GM10248 (cell line): ENCODE results near the gene KRT16.

Source experiments
- CTCF ChIA-PET: fragments of 300-600 bp; sonication (Branson Sonifier 250); formaldehyde crosslinking; extraction: SDS; loops from one replicate; lab custom pipeline; 2021; ENCODE audit warnings: antibody characterized with exemption; lab: Yijun Ruan, JAX
- POLR2A ChIA-PET: fragments of 350-650 bp; sonication (Branson Sonifier 250); formaldehyde crosslinking; extraction: SDS; loops from one replicate; lab custom pipeline; 2020; ENCODE audit warnings: antibody characterized with exemption; lab: Yijun Ruan, JAX
- DNase-seq: peaks from one replicate; pipeline ENCODE4 v3.0.0; 2012; ENCODE audit errors: extremely low spot score
- CTCF ChIP-seq: IDR thresholded peaks from 2 replicates; pipeline ENCODE4 v1.5.1; 2012; ENCODE audit warnings: mild to moderate bottlenecking, low read depth; ENCODE audit errors: extremely low read depth, missing control alignments, control extremely low read depth

KRT16 gene

GRCh38 chr17:41599680-41600079 is 12.9 kb downstream of the KRT16 start:
- no peak for TF ChIP-seq CTCF
- ChIA-PET POLR2A (no interaction called here), CTCF (no interaction called here)
- no peak for DNase-seq

- DNase-seq, result no peak
- TF ChIP-seq CTCF, result no peak
- POLR2A ChIA-PET, result no interaction called here
- CTCF ChIA-PET, result interaction anchor here (1.4 to 1.6 kb wide), 2 partner anchors 16 to 47 kb away, joined by 3 read pairs; no protein-coding TSS in a partner anchor
Measured at GRCh38 chr17:41595585-41595984, 17.0 kb downstream of the KRT16 start.

GRCh38 chr17:41594363-41594915 is 18.1 kb downstream of the KRT16 start:
- CTCF ChIA-PET, result interaction anchor here (0.9 to 5.0 kb wide), 5 partner anchors 15 to 101 kb away, joined by 3 to 12 read pairs (median 5); no protein-coding TSS in a partner anchor

GRCh38 chr17:41593306-41593981 is 19.1 kb downstream of the KRT16 start:
- POLR2A ChIA-PET, result no interaction called here
- DNase-seq, result no peak
- CTCF ChIA-PET, result interaction anchor here (1.0 to 5.0 kb wide), 4 partner anchors 14 to 102 kb away, joined by 3 to 12 read pairs (median 6); no protein-coding TSS in a partner anchor
- no peak for TF ChIP-seq CTCF

More at GRCh38 chr17:41594363-41594915, 18.1 kb downstream of the KRT16 start:
- no peak for TF ChIP-seq CTCF
- POLR2A ChIA-PET, result no interaction called here
- no peak for DNase-seq

- no peak for TF ChIP-seq CTCF
- ChIA-PET POLR2A (no interaction called here), CTCF (interaction anchor here (1.6 to 5.0 kb wide), 4 partner anchors 13 to 70 kb away, joined by 5 to 12 read pairs (median 7); no protein-coding TSS in a partner anchor)
- DNase-seq, result no peak
Measured at GRCh38 chr17:41592601-41593305, 19.8 kb downstream of the KRT16 start.

- POLR2A ChIA-PET, result no interaction called here
- DNase-seq, result no peak
- TF ChIP-seq CTCF, result no peak
- CTCF ChIA-PET, result interaction anchor here (0.9 kb wide), 1 partner anchor 41 kb away, joined by 4 read pairs; no protein-coding TSS in a partner anchor
Measured at GRCh38 chr17:41589301-41589700, 23.3 kb downstream of the KRT16 start.
